ENCODE measurements around the gene GFPT2.

GFPT2 gene

GRCh38 chr5:180297587-180298282 lies 55.4 kb downstream of the GFPT2 start:
- Histone ChIP-seq H3K9ac (ENCODE audit: low read length) (no peak overlapping the region), H3K9me3 (ENCODE audit: control insufficient read depth, low read length) (no peaks in the 10 kb centered on the region), H3K27me3 (replicated peaks; ENCODE audit: control insufficient read depth, insufficient read depth, low read length) (no peaks in the 10 kb centered on the region), H3K36me3 (ENCODE audit: control insufficient read depth, insufficient read depth, low read length, severe bottlenecking) (peaks cover 23% of the 10 kb centered on the region), H3K4me1 (ENCODE audit: control insufficient read depth, insufficient read depth, low read length) (peaks cover 5% of the 10 kb centered on the region), H3K4me3 (ENCODE audit: low read length) (no peak overlapping the region)
- no peak for DNase-seq (ENCODE audit: low read depth)

- no peaks in the 10 kb centered on the region for H3K27me3 ChIP-seq (replicated peaks; ENCODE audit: control insufficient read depth, insufficient read depth, low read length)
- H3K4me1 ChIP-seq (ENCODE audit: control insufficient read depth, insufficient read depth, low read length), result peaks cover 5% of the 10 kb centered on the region
- no peak for DNase-seq (ENCODE audit: low read depth)
- H3K36me3 ChIP-seq (ENCODE audit: control insufficient read depth, insufficient read depth, low read length, severe bottlenecking), result peaks cover 16% of the 10 kb centered on the region
- no peak overlapping the region for H3K4me3 ChIP-seq (ENCODE audit: low read length)
- no peaks in the 10 kb centered on the region for H3K9me3 ChIP-seq (ENCODE audit: control insufficient read depth, low read length)
- H3K9ac ChIP-seq (ENCODE audit: low read length), result no peak overlapping the region
Observed at GRCh38 chr5:180296771-180297170, 56.4 kb downstream of the GFPT2 start.

GRCh38 chr5:180294913-180295555 lies 58.1 kb downstream of the GFPT2 start:
- Histone ChIP-seq H3K9me3 (ENCODE audit: control insufficient read depth, low read length) (no peaks in the 10 kb centered on the region), H3K9ac (ENCODE audit: low read length) (no peak overlapping the region), H3K4me3 (ENCODE audit: low read length) (no peak overlapping the region), H3K36me3 (ENCODE audit: control insufficient read depth, insufficient read depth, low read length, severe bottlenecking) (no peaks in the 10 kb centered on the region), H3K4me1 (ENCODE audit: control insufficient read depth, insufficient read depth, low read length) (peaks cover 14% of the 10 kb centered on the region), H3K27me3 (replicated peaks; ENCODE audit: control insufficient read depth, insufficient read depth, low read length) (no peaks in the 10 kb centered on the region)
- DNase-seq (ENCODE audit: low read depth), result no peak

GRCh38 chr5:180294411-180294810 lies 58.7 kb downstream of the GFPT2 start:
- no peaks in the 10 kb centered on the region for H3K27me3 ChIP-seq (replicated peaks; ENCODE audit: control insufficient read depth, insufficient read depth, low read length)
- H3K36me3 ChIP-seq (ENCODE audit: control insufficient read depth, insufficient read depth, low read length, severe bottlenecking), result no peaks in the 10 kb centered on the region
- H3K9me3 ChIP-seq (ENCODE audit: control insufficient read depth, low read length), result no peaks in the 10 kb centered on the region
- no peak overlapping the region for H3K4me3 ChIP-seq (ENCODE audit: low read length)
- H3K9ac ChIP-seq (ENCODE audit: low read length), result no peak overlapping the region
- DNase-seq (ENCODE audit: low read depth), result no peak
- peaks cover 18% of the 10 kb centered on the region for H3K4me1 ChIP-seq (ENCODE audit: control insufficient read depth, insufficient read depth, low read length)

GRCh38 chr5:180291943-180292831 lies 60.9 kb downstream of the GFPT2 start, which contains the start of gene MAPK9:
Gene MAPK9 (minus strand): TSS chr5:180292083. CDS start chr5:180280561, 11,522 bp downstream.
- H3K36me3 ChIP-seq (ENCODE audit: control insufficient read depth, insufficient read depth, low read length, severe bottlenecking), result no peaks in the 10 kb centered on the region
- H3K9ac ChIP-seq (ENCODE audit: low read length), result peak within 1 kb of the TSS; percentile 90

GRCh38 chr5:180291234-180291940 lies 61.7 kb downstream of the GFPT2 start:
- Histone ChIP-seq H3K4me3 (ENCODE audit: low read length) (peak overlapping the region; percentile 91), H3K36me3 (ENCODE audit: control insufficient read depth, insufficient read depth, low read length, severe bottlenecking) (peaks cover 5% of the 10 kb centered on the region), H3K4me1 (ENCODE audit: control insufficient read depth, insufficient read depth, low read length) (peaks cover 29% of the 10 kb centered on the region), H3K27me3 (replicated peaks; ENCODE audit: control insufficient read depth, insufficient read depth, low read length) (no peaks in the 10 kb centered on the region), H3K9ac (ENCODE audit: low read length) (peak overlapping the region; percentile 90), H3K9me3 (ENCODE audit: control insufficient read depth, low read length) (no peaks in the 10 kb centered on the region)
- peak; percentile 32 for DNase-seq (ENCODE audit: low read depth)

More at GRCh38 chr5:180291943-180292831, 60.9 kb downstream of the GFPT2 start, which contains the start of gene MAPK9:
- peaks cover 25% of the 10 kb centered on the region for H3K4me1 ChIP-seq (ENCODE audit: control insufficient read depth, insufficient read depth, low read length)
- no peaks in the 10 kb centered on the region for H3K9me3 ChIP-seq (ENCODE audit: control insufficient read depth, low read length)
- H3K27me3 ChIP-seq (replicated peaks; ENCODE audit: control insufficient read depth, insufficient read depth, low read length), result no peaks in the 10 kb centered on the region
- peak within 1 kb of the TSS; percentile 91 for H3K4me3 ChIP-seq (ENCODE audit: low read length)
- DNase-seq (ENCODE audit: low read depth), result peak; percentile 96

- DNase-seq (ENCODE audit: low read depth), result no peak
- Histone ChIP-seq H3K36me3 (ENCODE audit: control insufficient read depth, insufficient read depth, low read length, severe bottlenecking) (peaks cover 6% of the 10 kb centered on the region), H3K9me3 (ENCODE audit: control insufficient read depth, low read length) (no peaks in the 10 kb centered on the region), H3K9ac (ENCODE audit: low read length) (peak overlapping the region; percentile 90), H3K4me1 (ENCODE audit: control insufficient read depth, insufficient read depth, low read length) (peaks cover 29% of the 10 kb centered on the region), H3K4me3 (ENCODE audit: low read length) (peak overlapping the region; percentile 91), H3K27me3 (replicated peaks; ENCODE audit: control insufficient read depth, insufficient read depth, low read length) (no peaks in the 10 kb centered on the region)
Observed at GRCh38 chr5:180290568-180291233, 62.4 kb downstream of the GFPT2 start.

GRCh38 chr5:180289966-180290365 lies 63.2 kb downstream of the GFPT2 start:
- DNase-seq (ENCODE audit: low read depth), result no peak
- H3K9ac ChIP-seq (ENCODE audit: low read length), result peak overlapping the region; percentile 90

GRCh38 chr5:180289433-180289832 lies 63.7 kb downstream of the GFPT2 start:
- H3K36me3 ChIP-seq (ENCODE audit: control insufficient read depth, insufficient read depth, low read length, severe bottlenecking), result peaks cover 10% of the 10 kb centered on the region
- no peaks in the 10 kb centered on the region for H3K27me3 ChIP-seq (replicated peaks; ENCODE audit: control insufficient read depth, insufficient read depth, low read length)
- no peak overlapping the region for H3K4me3 ChIP-seq (ENCODE audit: low read length)
- no peak for DNase-seq (ENCODE audit: low read depth)
- H3K9ac ChIP-seq (ENCODE audit: low read length), result no peak overlapping the region
- no peaks in the 10 kb centered on the region for H3K9me3 ChIP-seq (ENCODE audit: control insufficient read depth, low read length)
- H3K4me1 ChIP-seq (ENCODE audit: control insufficient read depth, insufficient read depth, low read length), result peaks cover 29% of the 10 kb centered on the region

More at GRCh38 chr5:180289966-180290365, 63.2 kb downstream of the GFPT2 start:
- H3K4me3 ChIP-seq (ENCODE audit: low read length), result peak overlapping the region; percentile 91
- H3K36me3 ChIP-seq (ENCODE audit: control insufficient read depth, insufficient read depth, low read length, severe bottlenecking), result peaks cover 10% of the 10 kb centered on the region
- peaks cover 29% of the 10 kb centered on the region for H3K4me1 ChIP-seq (ENCODE audit: control insufficient read depth, insufficient read depth, low read length)
- H3K27me3 ChIP-seq (replicated peaks; ENCODE audit: control insufficient read depth, insufficient read depth, low read length), result no peaks in the 10 kb centered on the region
- no peaks in the 10 kb centered on the region for H3K9me3 ChIP-seq (ENCODE audit: control insufficient read depth, low read length)

- Histone ChIP-seq H3K4me3 (ENCODE audit: low read length) (no peak overlapping the region), H3K4me1 (ENCODE audit: control insufficient read depth, insufficient read depth, low read length) (peaks cover 24% of the 10 kb centered on the region), H3K36me3 (ENCODE audit: control insufficient read depth, insufficient read depth, low read length, severe bottlenecking) (peaks cover 14% of the 10 kb centered on the region), H3K9me3 (ENCODE audit: control insufficient read depth, low read length) (no peaks in the 10 kb centered on the region), H3K27me3 (replicated peaks; ENCODE audit: control insufficient read depth, insufficient read depth, low read length) (no peaks in the 10 kb centered on the region), H3K9ac (ENCODE audit: low read length) (no peak overlapping the region)
- DNase-seq (ENCODE audit: low read depth), result no peak
Observed at GRCh38 chr5:180287868-180288267, 65.3 kb downstream of the GFPT2 start.

Measured in adipocyte (in vitro differentiated cells).